ENCODE data around the gene TRIM67.

TRIM67 gene

GRCh38 chr1:231187571-231187970 is 25.7 kb downstream of the TRIM67 start:
- Histone ChIP-seq H3K9me3 (ENCODE audit: control insufficient read depth, low read depth, low read length) (no peaks in the 10 kb centered on the region), H3K36me3 (ENCODE audit: control insufficient read depth, low read depth, low read length) (no peaks in the 10 kb centered on the region), H3K4me3 (ENCODE audit: low read length) (no peak overlapping the region), H3K9ac (ENCODE audit: low read length) (no peak overlapping the region), H3K27me3 (ENCODE audit: control insufficient read depth, insufficient read depth, low read length) (peaks cover 10% of the 10 kb centered on the region), H3K4me1 (ENCODE audit: control insufficient read depth, low read depth, low read length) (peaks cover 6% of the 10 kb centered on the region), H3K27ac (ENCODE audit: low read length) (no peak overlapping the region)

GRCh38 chr1:231188072-231188471 is 26.2 kb downstream of the TRIM67 start:
- Histone ChIP-seq H3K4me1 (ENCODE audit: control insufficient read depth, low read depth, low read length) (peaks cover 6% of the 10 kb centered on the region), H3K4me3 (ENCODE audit: low read length) (no peak overlapping the region), H3K9ac (ENCODE audit: low read length) (no peak overlapping the region), H3K27me3 (ENCODE audit: control insufficient read depth, insufficient read depth, low read length) (peaks cover 10% of the 10 kb centered on the region), H3K9me3 (ENCODE audit: control insufficient read depth, low read depth, low read length) (no peaks in the 10 kb centered on the region), H3K36me3 (ENCODE audit: control insufficient read depth, low read depth, low read length) (no peaks in the 10 kb centered on the region), H3K27ac (ENCODE audit: low read length) (no peak overlapping the region)

- Histone ChIP-seq H3K4me3 (ENCODE audit: low read length) (no peak overlapping the region), H3K36me3 (ENCODE audit: control insufficient read depth, low read depth, low read length) (no peaks in the 10 kb centered on the region), H3K27me3 (ENCODE audit: control insufficient read depth, insufficient read depth, low read length) (peaks cover 10% of the 10 kb centered on the region), H3K4me1 (ENCODE audit: control insufficient read depth, low read depth, low read length) (peaks cover 6% of the 10 kb centered on the region), H3K9ac (ENCODE audit: low read length) (no peak overlapping the region), H3K27ac (ENCODE audit: low read length) (no peak overlapping the region), H3K9me3 (ENCODE audit: control insufficient read depth, low read depth, low read length) (no peaks in the 10 kb centered on the region)
These were observed 26.9 kb downstream of the TRIM67 start for GRCh38 chr1:231188768-231189167.

GRCh38 chr1:231189683-231190270 is 27.9 kb downstream of the TRIM67 start:
- H3K4me1 ChIP-seq (ENCODE audit: control insufficient read depth, low read depth, low read length) = no peaks in the 10 kb centered on the region
- no peaks in the 10 kb centered on the region for H3K36me3 ChIP-seq (ENCODE audit: control insufficient read depth, low read depth, low read length)
- peaks cover 10% of the 10 kb centered on the region for H3K27me3 ChIP-seq (ENCODE audit: control insufficient read depth, insufficient read depth, low read length)
- H3K4me3 ChIP-seq (ENCODE audit: low read length) = no peak overlapping the region
- no peak overlapping the region for H3K27ac ChIP-seq (ENCODE audit: low read length)
- H3K9me3 ChIP-seq (ENCODE audit: control insufficient read depth, low read depth, low read length) = no peaks in the 10 kb centered on the region
- no peak overlapping the region for H3K9ac ChIP-seq (ENCODE audit: low read length)

GRCh38 chr1:231190456-231190855 is 28.6 kb downstream of the TRIM67 start:
- no peak overlapping the region for H3K27ac ChIP-seq (ENCODE audit: low read length)
- H3K4me3 ChIP-seq (ENCODE audit: low read length) = no peak overlapping the region
- H3K36me3 ChIP-seq (ENCODE audit: control insufficient read depth, low read depth, low read length) = no peaks in the 10 kb centered on the region
- H3K27me3 ChIP-seq (ENCODE audit: control insufficient read depth, insufficient read depth, low read length) = peaks cover 4% of the 10 kb centered on the region
- H3K9me3 ChIP-seq (ENCODE audit: control insufficient read depth, low read depth, low read length) = no peaks in the 10 kb centered on the region
- no peaks in the 10 kb centered on the region for H3K4me1 ChIP-seq (ENCODE audit: control insufficient read depth, low read depth, low read length)
- no peak overlapping the region for H3K9ac ChIP-seq (ENCODE audit: low read length)

- no peaks in the 10 kb centered on the region for H3K9me3 ChIP-seq (ENCODE audit: control insufficient read depth, low read depth, low read length)
- H3K27me3 ChIP-seq (ENCODE audit: control insufficient read depth, insufficient read depth, low read length) = no peaks in the 10 kb centered on the region
- no peak overlapping the region for H3K9ac ChIP-seq (ENCODE audit: low read length)
- no peaks in the 10 kb centered on the region for H3K36me3 ChIP-seq (ENCODE audit: control insufficient read depth, low read depth, low read length)
- no peak overlapping the region for H3K27ac ChIP-seq (ENCODE audit: low read length)
- no peak overlapping the region for H3K4me3 ChIP-seq (ENCODE audit: low read length)
- H3K4me1 ChIP-seq (ENCODE audit: control insufficient read depth, low read depth, low read length) = no peaks in the 10 kb centered on the region
These were observed 30.8 kb downstream of the TRIM67 start for GRCh38 chr1:231192620-231193163.

GRCh38 chr1:231193710-231194340 is 32.0 kb downstream of the TRIM67 start:
- Histone ChIP-seq H3K4me3 (ENCODE audit: low read length) (no peak overlapping the region), H3K27me3 (ENCODE audit: control insufficient read depth, insufficient read depth, low read length) (no peaks in the 10 kb centered on the region), H3K4me1 (ENCODE audit: control insufficient read depth, low read depth, low read length) (no peaks in the 10 kb centered on the region), H3K27ac (ENCODE audit: low read length) (no peak overlapping the region), H3K36me3 (ENCODE audit: control insufficient read depth, low read depth, low read length) (no peaks in the 10 kb centered on the region), H3K9me3 (ENCODE audit: control insufficient read depth, low read depth, low read length) (no peaks in the 10 kb centered on the region), H3K9ac (ENCODE audit: low read length) (no peak overlapping the region)

- H3K27ac ChIP-seq (ENCODE audit: low read length) = no peak overlapping the region
- no peak overlapping the region for H3K9ac ChIP-seq (ENCODE audit: low read length)
- no peaks in the 10 kb centered on the region for H3K4me1 ChIP-seq (ENCODE audit: control insufficient read depth, low read depth, low read length)
- no peaks in the 10 kb centered on the region for H3K27me3 ChIP-seq (ENCODE audit: control insufficient read depth, insufficient read depth, low read length)
- no peak overlapping the region for H3K4me3 ChIP-seq (ENCODE audit: low read length)
- no peaks in the 10 kb centered on the region for H3K36me3 ChIP-seq (ENCODE audit: control insufficient read depth, low read depth, low read length)
- no peaks in the 10 kb centered on the region for H3K9me3 ChIP-seq (ENCODE audit: control insufficient read depth, low read depth, low read length)
These were observed 32.6 kb downstream of the TRIM67 start for GRCh38 chr1:231194476-231194842.

GRCh38 chr1:231194843-231195516 is 33.1 kb downstream of the TRIM67 start:
- no peak overlapping the region for H3K27ac ChIP-seq (ENCODE audit: low read length)
- H3K36me3 ChIP-seq (ENCODE audit: control insufficient read depth, low read depth, low read length) = no peaks in the 10 kb centered on the region
- no peaks in the 10 kb centered on the region for H3K9me3 ChIP-seq (ENCODE audit: control insufficient read depth, low read depth, low read length)
- H3K4me1 ChIP-seq (ENCODE audit: control insufficient read depth, low read depth, low read length) = no peaks in the 10 kb centered on the region
- H3K27me3 ChIP-seq (ENCODE audit: control insufficient read depth, insufficient read depth, low read length) = peaks cover under 1% of the 10 kb centered on the region
- H3K9ac ChIP-seq (ENCODE audit: low read length) = no peak overlapping the region
- no peak overlapping the region for H3K4me3 ChIP-seq (ENCODE audit: low read length)

- Histone ChIP-seq H3K4me3 (ENCODE audit: low read length) (no peak overlapping the region), H3K9ac (ENCODE audit: low read length) (no peak overlapping the region), H3K27ac (ENCODE audit: low read length) (no peak overlapping the region), H3K4me1 (ENCODE audit: control insufficient read depth, low read depth, low read length) (no peaks in the 10 kb centered on the region), H3K36me3 (ENCODE audit: control insufficient read depth, low read depth, low read length) (no peaks in the 10 kb centered on the region), H3K9me3 (ENCODE audit: control insufficient read depth, low read depth, low read length) (no peaks in the 10 kb centered on the region), H3K27me3 (ENCODE audit: control insufficient read depth, insufficient read depth, low read length) (peaks cover 10% of the 10 kb centered on the region)
These were observed 34.4 kb downstream of the TRIM67 start for GRCh38 chr1:231196307-231196706.

GRCh38 chr1:231196728-231197127 is 34.9 kb downstream of the TRIM67 start:
- Histone ChIP-seq H3K27ac (ENCODE audit: low read length) (no peak overlapping the region), H3K4me1 (ENCODE audit: control insufficient read depth, low read depth, low read length) (no peaks in the 10 kb centered on the region), H3K4me3 (ENCODE audit: low read length) (no peak overlapping the region), H3K9ac (ENCODE audit: low read length) (no peak overlapping the region), H3K27me3 (ENCODE audit: control insufficient read depth, insufficient read depth, low read length) (peaks cover 14% of the 10 kb centered on the region), H3K9me3 (ENCODE audit: control insufficient read depth, low read depth, low read length) (no peaks in the 10 kb centered on the region), H3K36me3 (ENCODE audit: control insufficient read depth, low read depth, low read length) (no peaks in the 10 kb centered on the region)

Data from iPS-18a (cell line).